Measurements from ENCODE around the gene GSTM5.
"Not testable (repeated sequence)": the region's sequence is repeated elsewhere in the genome, so short reads cannot be mapped to it uniquely, and the experiment has no call there.

GSTM5 gene

GRCh38 chr1:109711593-109712320 lies at the start of gene GSTM5:
Gene GSTM5 (plus strand): TSS chr1:109712251. CDS start chr1:109712313, 62 bp downstream.
- not testable (repeated sequence) for FAIRE-seq

- no peak for FAIRE-seq
Measured at GRCh38 chr1:109664671-109665070, 47.4 kb upstream of the GSTM5 start.

- FAIRE-seq: no peak
Measured at GRCh38 chr1:109667452-109668122, 44.5 kb upstream of the GSTM5 start, which contains the start of gene GSTM2. Gene GSTM2 (plus strand): TSS chr1:109668057. CDS start chr1:109668116, 59 bp downstream.

- FAIRE-seq: no peak
Measured at GRCh38 chr1:109668123-109668775, 43.8 kb upstream of the GSTM5 start.

GRCh38 chr1:109669246-109669948 lies 42.7 kb upstream of the GSTM5 start:
- FAIRE-seq: no peak

GRCh38 chr1:109669949-109670302 lies 42.1 kb upstream of the GSTM5 start:
- not testable (repeated sequence) for FAIRE-seq

GRCh38 chr1:109671067-109671466 lies 41.0 kb upstream of the GSTM5 start:
- FAIRE-seq: no peak

GRCh38 chr1:109673861-109674260 lies 38.2 kb upstream of the GSTM5 start:
- FAIRE-seq: not testable (repeated sequence)

- not testable (repeated sequence) for FAIRE-seq
Measured at GRCh38 chr1:109676683-109677381, 35.2 kb upstream of the GSTM5 start.

- FAIRE-seq: no peak
Measured at GRCh38 chr1:109677459-109677858, 34.6 kb upstream of the GSTM5 start.

- not testable (repeated sequence) for FAIRE-seq
Measured at GRCh38 chr1:109678637-109679036, 33.4 kb upstream of the GSTM5 start.

- FAIRE-seq: not testable (repeated sequence)
Measured at GRCh38 chr1:109684777-109685176, 27.3 kb upstream of the GSTM5 start.

GRCh38 chr1:109685399-109685798 lies 26.7 kb upstream of the GSTM5 start:
- FAIRE-seq: not testable (repeated sequence)

- FAIRE-seq: not testable (repeated sequence)
Measured at GRCh38 chr1:109685890-109686289, 26.2 kb upstream of the GSTM5 start.

GRCh38 chr1:109687109-109687508 lies 24.9 kb upstream of the GSTM5 start:
- FAIRE-seq: not testable (repeated sequence)

- FAIRE-seq: no peak
Measured at GRCh38 chr1:109687641-109688499, 24.2 kb upstream of the GSTM5 start, which contains the start of gene GSTM1. Gene GSTM1 (plus strand): TSS chr1:109687817. CDS start chr1:109687874, 57 bp downstream.

GRCh38 chr1:109689844-109690405 lies 22.1 kb upstream of the GSTM5 start:
- FAIRE-seq: no peak

GRCh38 chr1:109691759-109692158 lies 20.3 kb upstream of the GSTM5 start:
- FAIRE-seq: no peak

GRCh38 chr1:109694400-109694799 lies 17.7 kb upstream of the GSTM5 start:
- not testable (repeated sequence) for FAIRE-seq

GRCh38 chr1:109695138-109695537 lies 16.9 kb upstream of the GSTM5 start:
- FAIRE-seq: not testable (repeated sequence)

GRCh38 chr1:109697066-109697465 lies 15.0 kb upstream of the GSTM5 start:
- FAIRE-seq: no peak
